C4-2B (cell line): ENCODE results near the gene DCTN1.
A peak's percentile ranks its signal among the peaks of the same experiment; 100 is the strongest.

ENCODE experiments used
- H3K27ac ChIP-seq: fragments of 450-650 bp; 2 replicates; pipeline ENCODE4 v1.5.1; 2017
- ZFX ChIP-seq: fragments of 450-650 bp; IDR thresholded peaks from 2 replicates; pipeline ENCODE4 v1.6.1; 2017
- TF ChIP-seq, protein P1 (sequence below): fragments of 450-650 bp; conservative IDR thresholded peaks from 2 replicates; pipeline ENCODE4 v1.5.1; 2017; ENCODE audit warnings: mild to moderate bottlenecking

The DCTN1 gene

DNA sequence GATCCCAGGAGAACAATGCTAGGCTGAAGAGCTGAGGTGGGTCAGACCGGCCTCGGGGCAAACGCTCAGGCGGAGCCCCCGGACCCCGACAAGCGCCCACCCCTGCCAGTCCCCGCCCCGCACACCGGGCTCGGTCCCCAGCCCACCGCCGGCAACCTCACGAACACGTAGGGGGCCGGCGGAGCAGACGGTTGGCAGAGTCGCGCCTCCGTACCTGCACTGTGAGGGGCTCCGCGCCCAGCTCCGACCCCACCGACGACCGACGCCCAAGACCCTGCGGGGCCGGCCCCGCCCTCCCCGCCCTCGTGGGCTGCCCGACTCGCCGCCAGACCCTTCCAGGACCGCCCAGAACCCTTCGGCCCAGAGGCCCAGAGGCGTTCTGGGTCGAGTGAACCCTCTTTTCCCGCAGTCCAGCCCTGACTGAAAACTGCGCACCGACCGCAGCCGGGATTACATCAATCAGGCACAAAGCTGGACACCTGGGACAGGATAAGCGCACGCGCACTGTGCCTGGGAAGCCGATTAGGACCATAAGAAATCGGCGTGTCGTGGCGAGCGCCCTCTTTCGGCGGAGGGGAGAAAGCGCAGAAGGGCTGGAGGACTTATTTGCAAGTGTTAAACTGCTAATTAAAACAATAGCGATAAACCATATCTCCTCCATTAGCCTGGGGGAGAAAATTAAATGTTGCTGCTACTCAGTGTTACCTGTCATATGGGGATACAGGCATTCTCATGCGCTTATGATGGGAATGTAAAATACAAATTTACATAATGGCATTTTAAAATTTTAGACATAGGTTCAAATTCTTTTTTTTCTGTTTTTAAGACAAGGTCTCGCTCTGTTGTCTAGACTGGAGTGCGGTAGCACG is 11.7 kb upstream of the DCTN1 start:
- TF ChIP-seq, protein P1, sequence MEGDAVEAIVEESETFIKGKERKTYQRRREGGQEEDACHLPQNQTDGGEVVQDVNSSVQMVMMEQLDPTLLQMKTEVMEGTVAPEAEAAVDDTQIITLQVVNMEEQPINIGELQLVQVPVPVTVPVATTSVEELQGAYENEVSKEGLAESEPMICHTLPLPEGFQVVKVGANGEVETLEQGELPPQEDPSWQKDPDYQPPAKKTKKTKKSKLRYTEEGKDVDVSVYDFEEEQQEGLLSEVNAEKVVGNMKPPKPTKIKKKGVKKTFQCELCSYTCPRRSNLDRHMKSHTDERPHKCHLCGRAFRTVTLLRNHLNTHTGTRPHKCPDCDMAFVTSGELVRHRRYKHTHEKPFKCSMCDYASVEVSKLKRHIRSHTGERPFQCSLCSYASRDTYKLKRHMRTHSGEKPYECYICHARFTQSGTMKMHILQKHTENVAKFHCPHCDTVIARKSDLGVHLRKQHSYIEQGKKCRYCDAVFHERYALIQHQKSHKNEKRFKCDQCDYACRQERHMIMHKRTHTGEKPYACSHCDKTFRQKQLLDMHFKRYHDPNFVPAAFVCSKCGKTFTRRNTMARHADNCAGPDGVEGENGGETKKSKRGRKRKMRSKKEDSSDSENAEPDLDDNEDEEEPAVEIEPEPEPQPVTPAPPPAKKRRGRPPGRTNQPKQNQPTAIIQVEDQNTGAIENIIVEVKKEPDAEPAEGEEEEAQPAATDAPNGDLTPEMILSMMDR = peak; percentile 91
- TF ChIP-seq ZFX = no peak
- peak overlapping the region; percentile 88 for H3K27ac ChIP-seq

GRCh38 chr2:74391209-74391579 is 11.1 kb upstream of the DCTN1 start:
- peak overlapping the region; percentile 88 for H3K27ac ChIP-seq

GRCh38 chr2:74390606-74391005 is 10.5 kb upstream of the DCTN1 start:
- TF ChIP-seq, protein P1 = no peak
- TF ChIP-seq ZFX = no peak
- H3K27ac ChIP-seq = no peak overlapping the region

More at GRCh38 chr2:74391209-74391579, 11.1 kb upstream of the DCTN1 start:
- TF ChIP-seq, protein P1 = no peak
- no peak for TF ChIP-seq ZFX

- no peak overlapping the region for H3K27ac ChIP-seq
- TF ChIP-seq ZFX = no peak
- TF ChIP-seq, protein P1 = no peak
These were observed 7.2 kb upstream of the DCTN1 start for GRCh38 chr2:74387346-74387745.

DNA sequence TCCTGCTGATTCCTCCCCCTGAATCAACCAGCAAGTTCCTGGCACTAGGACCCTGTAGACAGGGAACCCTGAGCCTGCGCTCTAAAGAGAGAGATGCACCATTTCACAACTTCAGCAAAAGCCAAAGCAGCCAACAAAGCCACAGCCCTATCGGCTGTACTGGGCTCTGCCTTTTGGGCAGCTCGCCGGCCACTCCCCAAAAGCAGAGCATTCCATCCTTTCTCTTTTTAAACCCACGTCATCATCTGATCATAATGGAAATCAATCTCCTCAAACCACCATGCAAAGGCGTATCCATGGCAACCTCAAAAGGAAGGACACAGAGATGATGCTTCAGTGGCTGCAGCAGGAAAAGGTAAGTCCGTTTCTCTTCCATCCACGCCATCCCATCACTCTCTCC is 5.3 kb upstream of the DCTN1 start:
- TF ChIP-seq ZFX = no peak
- TF ChIP-seq, protein P1 = no peak
- H3K27ac ChIP-seq = no peak overlapping the region

DNA sequence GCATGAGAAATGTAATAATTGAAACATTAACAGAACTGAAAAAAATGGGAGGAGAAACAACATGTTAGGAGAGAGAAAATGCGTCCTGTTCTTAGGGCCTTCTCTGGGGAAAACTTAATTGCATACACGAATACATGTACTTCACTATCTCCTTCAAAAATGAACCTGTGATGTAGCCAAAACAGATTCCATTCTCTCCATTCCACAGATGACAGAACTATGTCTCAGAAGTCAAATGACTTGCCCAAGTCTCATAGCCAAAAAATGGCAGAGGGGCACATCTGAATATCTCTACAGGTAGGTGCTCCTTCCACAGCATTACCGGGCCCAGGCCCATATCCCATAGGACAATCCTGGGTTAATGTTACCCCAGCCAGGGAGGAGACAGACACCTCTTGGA is 3.9 kb upstream of the DCTN1 start:
- H3K27ac ChIP-seq = no peak overlapping the region
- TF ChIP-seq, protein P1 = no peak
- no peak for TF ChIP-seq ZFX

DNA sequence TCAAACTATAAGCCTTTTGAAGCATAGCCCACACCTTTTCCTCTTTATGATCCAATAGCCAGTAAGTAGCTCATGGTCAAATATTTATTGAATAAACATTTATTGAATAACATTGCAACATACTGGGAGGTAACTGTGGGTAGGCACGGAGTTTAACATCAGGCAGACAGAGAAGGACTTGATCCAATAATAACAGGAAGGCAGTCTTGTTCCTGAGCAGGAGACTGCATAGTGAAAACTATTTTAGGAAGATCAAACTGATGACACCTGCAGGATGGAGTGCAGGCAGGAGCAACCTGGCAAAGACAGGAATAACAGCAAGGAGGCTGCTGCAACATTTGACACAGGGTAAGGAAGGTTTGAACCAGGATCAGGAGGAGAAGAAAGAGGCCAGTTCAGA is 3.1 kb upstream of the DCTN1 start:
- no peak for TF ChIP-seq ZFX
- TF ChIP-seq, protein P1 = no peak
- peak overlapping the region; percentile 49; the same call in 1 of the 2 replicates for H3K27ac ChIP-seq
